Neural cell (in vitro differentiated cells): ENCODE results near the gene RTL9.

ENCODE experiments used
- EZH2 ChIP-seq: fragments of 200-600, 300-800 bp; shearing (Covaris generic), sonication (generic); IDR thresholded peaks from 2 replicates; pipeline ENCODE4 v1.6.1; 2014; ENCODE audit warnings: antibody characterized with exemption, low read length, borderline replicate concordance, mild to moderate bottlenecking; ENCODE audit not compliant: insufficient read depth, poor library complexity, severe bottlenecking
- POLR2AphosphoS5 ChIP-seq: IDR thresholded peaks from 2 replicates; pipeline ENCODE4 v1.6.1; 2012
- SMC3 ChIP-seq: fragments of 450-650 bp; conservative IDR thresholded peaks from 2 replicates; pipeline ENCODE4 v1.6.1; 2014; ENCODE audit warnings: antibody characterized with exemption, mild to moderate bottlenecking, moderate library complexity; ENCODE audit not compliant: poor library complexity
- TF ChIP-seq, protein P1 (sequence below): fragments of 450-650 bp; IDR thresholded peaks from 2 replicates; pipeline ENCODE4 v1.5.1; 2014; ENCODE audit warnings: antibody characterized with exemption, mild to moderate bottlenecking, moderate library complexity; ENCODE audit not compliant: poor library complexity, severe bottlenecking
- TF ChIP-seq, protein P2 (sequence below): IDR thresholded peaks from 2 replicates; pipeline ENCODE4 v1.6.1; 2012; ENCODE audit warnings: borderline replicate concordance

GRCh38 chrX:110341189-110342035 is 17.2 kb upstream of the RTL9 start:
- TF ChIP-seq, protein P1, sequence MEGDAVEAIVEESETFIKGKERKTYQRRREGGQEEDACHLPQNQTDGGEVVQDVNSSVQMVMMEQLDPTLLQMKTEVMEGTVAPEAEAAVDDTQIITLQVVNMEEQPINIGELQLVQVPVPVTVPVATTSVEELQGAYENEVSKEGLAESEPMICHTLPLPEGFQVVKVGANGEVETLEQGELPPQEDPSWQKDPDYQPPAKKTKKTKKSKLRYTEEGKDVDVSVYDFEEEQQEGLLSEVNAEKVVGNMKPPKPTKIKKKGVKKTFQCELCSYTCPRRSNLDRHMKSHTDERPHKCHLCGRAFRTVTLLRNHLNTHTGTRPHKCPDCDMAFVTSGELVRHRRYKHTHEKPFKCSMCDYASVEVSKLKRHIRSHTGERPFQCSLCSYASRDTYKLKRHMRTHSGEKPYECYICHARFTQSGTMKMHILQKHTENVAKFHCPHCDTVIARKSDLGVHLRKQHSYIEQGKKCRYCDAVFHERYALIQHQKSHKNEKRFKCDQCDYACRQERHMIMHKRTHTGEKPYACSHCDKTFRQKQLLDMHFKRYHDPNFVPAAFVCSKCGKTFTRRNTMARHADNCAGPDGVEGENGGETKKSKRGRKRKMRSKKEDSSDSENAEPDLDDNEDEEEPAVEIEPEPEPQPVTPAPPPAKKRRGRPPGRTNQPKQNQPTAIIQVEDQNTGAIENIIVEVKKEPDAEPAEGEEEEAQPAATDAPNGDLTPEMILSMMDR = no peak
- TF ChIP-seq SMC3 (no peak), EZH2 (no peak), POLR2AphosphoS5 (no peak)
- TF ChIP-seq, protein P2, sequence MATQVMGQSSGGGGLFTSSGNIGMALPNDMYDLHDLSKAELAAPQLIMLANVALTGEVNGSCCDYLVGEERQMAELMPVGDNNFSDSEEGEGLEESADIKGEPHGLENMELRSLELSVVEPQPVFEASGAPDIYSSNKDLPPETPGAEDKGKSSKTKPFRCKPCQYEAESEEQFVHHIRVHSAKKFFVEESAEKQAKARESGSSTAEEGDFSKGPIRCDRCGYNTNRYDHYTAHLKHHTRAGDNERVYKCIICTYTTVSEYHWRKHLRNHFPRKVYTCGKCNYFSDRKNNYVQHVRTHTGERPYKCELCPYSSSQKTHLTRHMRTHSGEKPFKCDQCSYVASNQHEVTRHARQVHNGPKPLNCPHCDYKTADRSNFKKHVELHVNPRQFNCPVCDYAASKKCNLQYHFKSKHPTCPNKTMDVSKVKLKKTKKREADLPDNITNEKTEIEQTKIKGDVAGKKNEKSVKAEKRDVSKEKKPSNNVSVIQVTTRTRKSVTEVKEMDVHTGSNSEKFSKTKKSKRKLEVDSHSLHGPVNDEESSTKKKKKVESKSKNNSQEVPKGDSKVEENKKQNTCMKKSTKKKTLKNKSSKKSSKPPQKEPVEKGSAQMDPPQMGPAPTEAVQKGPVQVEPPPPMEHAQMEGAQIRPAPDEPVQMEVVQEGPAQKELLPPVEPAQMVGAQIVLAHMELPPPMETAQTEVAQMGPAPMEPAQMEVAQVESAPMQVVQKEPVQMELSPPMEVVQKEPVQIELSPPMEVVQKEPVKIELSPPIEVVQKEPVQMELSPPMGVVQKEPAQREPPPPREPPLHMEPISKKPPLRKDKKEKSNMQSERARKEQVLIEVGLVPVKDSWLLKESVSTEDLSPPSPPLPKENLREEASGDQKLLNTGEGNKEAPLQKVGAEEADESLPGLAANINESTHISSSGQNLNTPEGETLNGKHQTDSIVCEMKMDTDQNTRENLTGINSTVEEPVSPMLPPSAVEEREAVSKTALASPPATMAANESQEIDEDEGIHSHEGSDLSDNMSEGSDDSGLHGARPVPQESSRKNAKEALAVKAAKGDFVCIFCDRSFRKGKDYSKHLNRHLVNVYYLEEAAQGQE = no peak
